Liver (tissue), 9 donors: ENCODE measurements around the gene RPTOR. TPM values are rescaled to one million over a fixed set of nuclear protein-coding genes. Genes with fewer than 3 reads are reported as not detected.

ENCODE experiments used
- DNase-seq: peaks from one replicate; pipeline ENCODE4 v3.0.0-alpha.2; 2017; ENCODE audit warnings: low spot score
- H3K27ac ChIP-seq, 2 donors: one replicate each; pipeline ENCODE4 v1.7.0; 2013; ENCODE audit warnings: inconsistent platforms in 2 of 2, low read length in 2 of 2, control low read depth in 1 of 2, low read depth in 1 of 2, mild to moderate bottlenecking in 1 of 2
- H3K27me3 ChIP-seq, 4 donors: one replicate each; pipeline versions ENCODE4 v1.6.1 to v1.7.0; 2013; ENCODE audit warnings: low read length in 3 of 4, inconsistent platforms in 1 of 4, mild to moderate bottlenecking in 1 of 4, moderate library complexity in 1 of 4; ENCODE audit not compliant: control insufficient read depth in 4 of 4, insufficient read depth in 4 of 4
- H3K36me3 ChIP-seq, 4 donors: one replicate each; pipeline versions ENCODE4 v1.6.1 to v1.7.0; 2013; ENCODE audit warnings: low read length in 3 of 4, mild to moderate bottlenecking in 3 of 4, low read depth in 1 of 4, moderate library complexity in 1 of 4; ENCODE audit not compliant: control insufficient read depth in 4 of 4, insufficient read depth in 3 of 4
- H3K4me1 ChIP-seq, 4 donors: one replicate each; pipeline versions ENCODE4 v1.6.1 to v1.7.0; 2013; ENCODE audit warnings: low read length in 3 of 4, mild to moderate bottlenecking in 3 of 4, moderate library complexity in 1 of 4; ENCODE audit not compliant: control insufficient read depth in 4 of 4, insufficient read depth in 4 of 4
- H3K4me3 ChIP-seq, 3 donors: one replicate each; pipeline versions ENCODE4 v1.6.1 to v1.7.0; 2013; ENCODE audit warnings: low read length in 3 of 3, control low read depth in 1 of 3, low read depth in 1 of 3, mild to moderate bottlenecking in 1 of 3
- H3K9ac ChIP-seq, 2 donors: one replicate each; pipeline ENCODE4 v1.7.0; 2013; ENCODE audit warnings: low read length in 2 of 2, mild to moderate bottlenecking in 2 of 2, moderate library complexity in 2 of 2, control low read depth in 1 of 2, low read depth in 1 of 2
- H3K9me3 ChIP-seq, 4 donors: one replicate each; pipeline versions ENCODE4 v1.6.1 to v1.7.0; 2013; ENCODE audit warnings: low read length in 3 of 4; ENCODE audit not compliant: control insufficient read depth in 4 of 4
- ATF3 ChIP-seq: IDR thresholded peaks from 2 replicates; pipeline ENCODE4 v1.6.1; 2016; ENCODE audit warnings: antibody characterized with exemption
- CTCF ChIP-seq: fragments of 150-350 bp; IDR thresholded peaks from 2 replicates; pipeline ENCODE4 v1.5.1; 2017; ENCODE audit warnings: improper control_type of control experiment, low read depth, low read length; ENCODE audit not compliant: missing input control
- FOXA1 ChIP-seq: IDR thresholded peaks from 2 replicates; pipeline ENCODE4 v1.6.1; 2016; ENCODE audit warnings: antibody characterized with exemption
- FOXA2 ChIP-seq: IDR thresholded peaks from 2 replicates; pipeline ENCODE4 v1.6.1; 2016; ENCODE audit warnings: antibody characterized with exemption
- HNF4A ChIP-seq, 2 donors: conservative IDR thresholded peaks; 2 replicates each; pipeline ENCODE4 v1.6.1; 2016; ENCODE audit warnings: antibody characterized with exemption in 2 of 2, mild to moderate bottlenecking in 2 of 2
- HNF4G ChIP-seq: IDR thresholded peaks from 2 replicates; pipeline ENCODE4 v1.6.1; 2016; ENCODE audit warnings: antibody characterized with exemption
- MAX ChIP-seq: IDR thresholded peaks from 2 replicates; pipeline ENCODE4 v1.6.1; 2016; ENCODE audit warnings: antibody characterized with exemption
- RAD21 ChIP-seq, 2 donors: IDR thresholded peaks; 2 replicates each; pipeline ENCODE4 v1.6.1; 2016; ENCODE audit warnings: antibody characterized with exemption in 2 of 2, mild to moderate bottlenecking in 2 of 2
- REST ChIP-seq: IDR thresholded peaks from 2 replicates; pipeline ENCODE4 v1.6.1; 2016; ENCODE audit warnings: antibody characterized with exemption, mild to moderate bottlenecking
- RXRA ChIP-seq, 2 donors: IDR thresholded peaks; 2 replicates each; pipeline ENCODE4 v1.6.1; 2017 to 2018; ENCODE audit warnings: antibody characterized with exemption in 2 of 2, mild to moderate bottlenecking in 1 of 2
- SP1 ChIP-seq: IDR thresholded peaks from 2 replicates; pipeline ENCODE4 v1.6.1; 2018; ENCODE audit warnings: antibody characterized with exemption, mild to moderate bottlenecking
- TAF1 ChIP-seq: conservative IDR thresholded peaks from 2 replicates; pipeline ENCODE4 v1.6.1; 2016; ENCODE audit warnings: antibody characterized with exemption, mild to moderate bottlenecking
- YY1 ChIP-seq: IDR thresholded peaks from 2 replicates; pipeline ENCODE4 v1.6.1; 2016; ENCODE audit warnings: antibody characterized with exemption, mild to moderate bottlenecking
- ZBTB33 ChIP-seq: IDR thresholded peaks from 2 replicates; pipeline ENCODE4 v1.6.1; 2016; ENCODE audit warnings: antibody characterized with exemption
- WGBS: extraction: QIAGEN DNeasy Blood & Tissue Kit; methylation state at CpG from one replicate; pipeline ENCODE4 v1.1.7; 2013; 5-methylcytosine and 5-hydroxymethylcytosine counted together
- polyA plus RNA-seq, 2 donors: library from polyadenylated mRNA; stranded (reverse) in 1 of 2; unstranded in 1 of 2; fragments of 200-250 nt in 1 of 2; fragments of >200 nt in 1 of 2; fragmentation: Nextera tagmentation in 1 of 2; extraction: Ambion mirVana in 1 of 2; gene quantifications; one replicate each; pipeline versions ENCODE4 v1.2.1 to v1.2.3, GENCODE V29; 2013 to 2015
- total RNA-seq, 2 donors: library from RNA; depleted of rRNA; stranded (reverse); fragments of >200 nt; gene quantifications; one replicate each; pipeline ENCODE4 v1.2.3, GENCODE V29; 2014
- donor health status: healthy.
- donor health status: healthy.
- donor health status: healthy.
- donor health status: healthy.
- donor health status: healthy.

The RPTOR gene
- total and polyA plus RNA-seq, 4 donors, result 4.8 to 25.4 (median 11.6) TPM

- TF ChIP-seq HNF4G, result no peak
- TF ChIP-seq HNF4A (conservative IDR thresholded peaks at IDR 0.05), result no peak
- no peak for TF ChIP-seq REST
- TF ChIP-seq RAD21 (IDR thresholded peaks at IDR 0.05), result no peak
- no peak for TF ChIP-seq RXRA (IDR thresholded peaks at IDR 0.05)
- TF ChIP-seq TAF1, result no peak
These were observed 283.3 kb downstream of the RPTOR start (continued) for GRCh38 chr17:80827646-80828643.

GRCh38 chr17:80829166-80829813 is 284.7 kb downstream of the RPTOR start:
- Histone ChIP-seq H3K9me3 (no peaks in the 10 kb centered on the region), H3K27ac (no peak overlapping the region), H3K4me1 (peaks cover 0 to 8% (median 0%) of the 10 kb centered on the region in 4 donors), H3K27me3 (no peaks in the 10 kb centered on the region), H3K9ac (no peak overlapping the region), H3K36me3 (peaks cover 0 to 15% (median 3%) of the 10 kb centered on the region in 4 donors), H3K4me3 (no peak overlapping the region)
- DNase-seq, result no peak
- TF ChIP-seq ATF3 (no peak), FOXA1 (no peak), FOXA2 (no peak), MAX (no peak), SP1 (no peak), TAF1 (no peak), REST (no peak), ZBTB33 (no peak), HNF4G (no peak), YY1 (no peak), RXRA (IDR thresholded peaks at IDR 0.05) (no peak), RAD21 (IDR thresholded peaks at IDR 0.05) (no peak), CTCF (no peak)
- 97% methylated on average over 26 of the region's 26 CpGs for whole genome bisulfite sequencing
